ENCODE data around the gene SLC25A34.
"Not testable (repeated sequence)": the region's sequence is repeated elsewhere in the genome, so short reads cannot be mapped to it uniquely, and the experiment has no call there.

Gene SLC25A34

GRCh38 chr1:15736038-15736891 is at the start of gene SLC25A34:
Gene SLC25A34, plus strand, starts transcription at chr1:15736258. Its CDS starts 228 bp downstream, at chr1:15736486.
- no peak for DNase-seq (ENCODE audit: low read depth)

GRCh38 chr1:15687446-15687845 is 48.6 kb upstream of the SLC25A34 start:
- no peak for DNase-seq (ENCODE audit: low read depth)

- DNase-seq (ENCODE audit: low read depth), result no peak
These were observed 45.7 kb upstream of the SLC25A34 start for GRCh38 chr1:15690317-15690716.

- no peak for DNase-seq (ENCODE audit: low read depth)
These were observed 44.5 kb upstream of the SLC25A34 start for GRCh38 chr1:15691434-15692032.

- no peak for DNase-seq (ENCODE audit: low read depth)
These were observed 43.9 kb upstream of the SLC25A34 start for GRCh38 chr1:15692121-15692682.

GRCh38 chr1:15693371-15693770 is 42.7 kb upstream of the SLC25A34 start:
- DNase-seq (ENCODE audit: low read depth), result no peak

- peak; percentile 15 for DNase-seq (ENCODE audit: low read depth)
These were observed 39.0 kb upstream of the SLC25A34 start for GRCh38 chr1:15696956-15697521.

- DNase-seq (ENCODE audit: low read depth), result no peak
These were observed 37.9 kb upstream of the SLC25A34 start for GRCh38 chr1:15698201-15698600.

- DNase-seq (ENCODE audit: low read depth), result not testable (repeated sequence)
These were observed 36.7 kb upstream of the SLC25A34 start for GRCh38 chr1:15699321-15699720.

- DNase-seq (ENCODE audit: low read depth), result no peak
These were observed 35.5 kb upstream of the SLC25A34 start for GRCh38 chr1:15700508-15700907.

- DNase-seq (ENCODE audit: low read depth), result no peak
These were observed 34.3 kb upstream of the SLC25A34 start for GRCh38 chr1:15701784-15702183.

- DNase-seq (ENCODE audit: low read depth), result no peak
These were observed 33.1 kb upstream of the SLC25A34 start for GRCh38 chr1:15702722-15703550.

GRCh38 chr1:15703562-15703961 is 32.5 kb upstream of the SLC25A34 start:
- no peak for DNase-seq (ENCODE audit: low read depth)

- DNase-seq (ENCODE audit: low read depth), result no peak
These were observed 31.4 kb upstream of the SLC25A34 start for GRCh38 chr1:15704526-15705183.

- DNase-seq (ENCODE audit: low read depth), result no peak
These were observed 30.9 kb upstream of the SLC25A34 start for GRCh38 chr1:15705184-15705566.

- DNase-seq (ENCODE audit: low read depth), result no peak
These were observed 29.3 kb upstream of the SLC25A34 start for GRCh38 chr1:15706751-15707150.

GRCh38 chr1:15707239-15707925 is 28.7 kb upstream of the SLC25A34 start:
- no peak for DNase-seq (ENCODE audit: low read depth)

- DNase-seq (ENCODE audit: low read depth), result no peak
These were observed 27.4 kb upstream of the SLC25A34 start for GRCh38 chr1:15708486-15709137.

GRCh38 chr1:15709226-15709625 is 26.8 kb upstream of the SLC25A34 start:
- DNase-seq (ENCODE audit: low read depth), result no peak

GRCh38 chr1:15712168-15712567 is 23.9 kb upstream of the SLC25A34 start:
- DNase-seq (ENCODE audit: low read depth), result no peak
